ENCODE data around the gene DCDC2C. TPM values are rescaled to one million over a fixed set of nuclear protein-coding genes. Genes with fewer than 3 reads are reported as not detected.

DCDC2C gene
- total and polyA plus RNA-seq, 2 donors (not counting 3 experiments of a cell fraction or from before 2014, with no cell fraction given), result not detected

DNA sequence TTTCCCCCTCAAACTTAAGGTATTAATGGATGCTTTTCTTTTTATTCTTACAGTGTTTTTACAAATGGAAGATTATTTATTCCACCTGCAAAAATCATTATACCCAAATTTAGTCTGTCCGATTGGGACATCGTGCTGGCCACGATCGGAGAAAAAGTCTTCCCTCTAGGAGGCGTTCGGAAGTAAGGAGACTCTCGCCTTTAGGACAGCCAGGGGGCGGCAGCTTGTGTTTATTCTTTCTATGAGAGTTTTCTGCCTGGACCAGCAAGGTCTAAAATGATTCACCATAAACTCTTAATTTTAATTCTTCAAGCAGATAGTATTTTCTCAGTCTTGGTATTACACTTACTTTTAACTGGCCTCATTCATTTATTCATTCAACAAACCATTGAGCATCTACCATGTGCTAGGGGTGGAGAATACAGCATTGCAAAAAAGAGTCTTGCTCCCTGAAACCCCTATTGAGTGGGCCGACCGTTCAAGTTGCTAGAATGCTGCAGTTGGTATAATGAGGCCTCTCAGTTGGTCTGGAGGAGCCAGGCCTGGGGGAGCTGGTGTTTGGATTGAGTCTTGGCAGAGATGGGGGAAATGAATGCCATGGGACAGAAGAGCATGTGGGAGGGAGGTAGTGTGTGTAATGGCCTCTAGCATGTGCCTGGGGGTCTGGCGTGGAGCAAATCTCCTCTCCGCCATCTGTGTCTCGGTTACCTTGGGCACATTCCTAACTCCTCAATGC lies 38.7 kb downstream of the DCDC2C start:
- Histone ChIP-seq H3K9me3 (replicated peaks; ENCODE audit: control insufficient read depth, insufficient read depth, low read length) (no peaks in the 10 kb centered on the region), H3K79me2 (ENCODE audit: control insufficient read depth, insufficient read depth, low read length) (no peaks in the 10 kb centered on the region), H4K20me1 (replicated peaks; ENCODE audit: control insufficient read depth, extremely low read depth, insufficient read depth, low read length) (no peaks in the 10 kb centered on the region), H3K4me2 (ENCODE audit: insufficient read depth, low read length) (no peak overlapping the region), H3K9me1 (replicated peaks; ENCODE audit: control insufficient read depth, extremely low read depth, insufficient read depth, low read length) (no peaks in the 10 kb centered on the region), H2AFZ (ENCODE audit: low read depth, low read length) (no peak overlapping the region), H3K4me1 (ENCODE audit: control insufficient read depth, extremely low read depth, insufficient read depth, low read length) (no peaks in the 10 kb centered on the region), H3K9ac (replicated peaks; ENCODE audit: extremely low read depth, insufficient read depth, low read length) (no peak overlapping the region), H3K27ac (ENCODE audit: insufficient read depth, low read depth, low read length) (no peak overlapping the region), H3K4me3 (replicated peaks in 1 of 3; ENCODE audit: insufficient read depth in 1 of 3, low read depth in 1 of 3, low read length in 3 of 3) (no peak overlapping the region), H3K36me3 (ENCODE audit: control insufficient read depth in 2 of 2, extremely low read depth in 1 of 2, insufficient read depth in 2 of 2, low read length in 2 of 2) (no peaks in the 10 kb centered on the region), H3K27me3 (ENCODE audit: control insufficient read depth in 2 of 2, insufficient read depth in 2 of 2, low read length in 2 of 2) (no peaks in the 10 kb centered on the region)
- no peak for TF ChIP-seq GATA2 (IDR thresholded peaks at IDR 0.05; ENCODE audit: insufficient read depth, insufficient read length, low read depth, low read length)
- FAIRE-seq (no peak), DNase-seq (ENCODE audit: low read depth, low spot score) (no peak)
- CTCF ChIA-PET, result no interaction called here
- BruUV-seq (replicated peaks), result no TSS peak
- dilution Hi-C loops (cut with MboI; ENCODE audit: extremely low pct_ligation_motif_present, low sequenced_read_pairs) (no loop called here), intact Hi-C loops (cut with micrococcal nuclease) (no loop called here)
- POLR2A ChIA-PET, result no interaction called here

DNA sequence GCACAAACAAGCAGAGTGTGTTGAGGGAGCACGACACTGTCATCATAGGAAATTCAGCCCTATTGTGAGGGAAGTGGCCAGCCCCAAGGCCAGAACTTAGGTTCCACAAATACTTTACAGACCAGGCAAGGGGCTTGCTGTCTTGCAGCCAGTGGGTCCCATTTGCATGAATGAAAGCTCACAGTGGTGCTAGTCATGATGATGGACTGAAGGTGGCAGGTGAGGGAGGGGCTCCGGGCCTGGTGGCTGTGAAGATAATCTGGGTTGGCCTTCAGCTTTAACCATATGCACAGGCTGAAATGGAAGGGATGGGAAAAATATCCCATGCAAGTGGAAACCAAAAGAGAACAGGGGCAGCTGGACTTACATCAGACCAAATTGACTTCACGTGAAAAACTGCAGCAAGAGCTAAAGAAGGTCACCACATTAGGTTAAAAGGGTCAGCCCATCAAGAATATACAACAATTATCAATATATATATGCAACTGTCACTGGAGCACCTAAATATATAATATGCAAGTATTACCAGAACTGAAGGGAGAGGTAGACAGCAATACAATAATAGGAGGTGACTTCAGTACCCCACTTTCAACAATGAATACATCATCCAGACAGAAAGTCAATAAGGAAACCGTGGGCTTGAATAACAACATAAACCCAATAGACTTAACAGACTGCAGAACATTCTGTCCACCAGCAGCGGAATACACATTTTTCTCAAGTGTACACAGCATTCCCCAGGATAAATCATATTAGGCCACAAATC lies 39.6 kb downstream of the DCDC2C start:
- no TSS peak for BruUV-seq (replicated peaks)
- H3K9me1 ChIP-seq (replicated peaks; ENCODE audit: control insufficient read depth, extremely low read depth, insufficient read depth, low read length), result no peaks in the 10 kb centered on the region
- H3K9ac ChIP-seq (replicated peaks; ENCODE audit: extremely low read depth, insufficient read depth, low read length), result no peak overlapping the region
- H3K27me3 ChIP-seq (ENCODE audit: control insufficient read depth in 2 of 2, insufficient read depth in 2 of 2, low read length in 2 of 2), result no peaks in the 10 kb centered on the region
- POLR2A ChIA-PET, result no interaction called here
- no peak for DNase-seq (ENCODE audit: low read depth, low spot score)
- FAIRE-seq, result no peak
- H4K20me1 ChIP-seq (replicated peaks; ENCODE audit: control insufficient read depth, extremely low read depth, insufficient read depth, low read length), result no peaks in the 10 kb centered on the region
- TF ChIP-seq, protein P1, sequence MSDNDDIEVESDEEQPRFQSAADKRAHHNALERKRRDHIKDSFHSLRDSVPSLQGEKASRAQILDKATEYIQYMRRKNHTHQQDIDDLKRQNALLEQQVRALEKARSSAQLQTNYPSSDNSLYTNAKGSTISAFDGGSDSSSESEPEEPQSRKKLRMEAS (IDR thresholded peaks at IDR 0.05; ENCODE audit: insufficient read depth, insufficient read length), result no peak
- TF ChIP-seq FOS (IDR thresholded peaks at IDR 0.05; ENCODE audit: borderline replicate concordance, insufficient read depth, low read length) (no peak), POLR2AphosphoS5 (IDR thresholded peaks at IDR 0.05; ENCODE audit: insufficient read depth, low read depth, low read length) (no peak), MYC (IDR thresholded peaks at IDR 0.05; ENCODE audit: low read depth, low read length) (no peak), POLR2A (IDR thresholded peaks at IDR 0.05; ENCODE audit: low read depth, low read length) (no peak), GATA2 (IDR thresholded peaks at IDR 0.05; ENCODE audit: insufficient read depth, insufficient read length, low read depth, low read length) (no peak), JUN (IDR thresholded peaks at IDR 0.05; ENCODE audit: borderline replicate concordance, insufficient read depth, insufficient read length, low read depth) (no peak), EZH2 (IDR thresholded peaks at IDR 0.05; ENCODE audit: borderline replicate concordance, low read depth, low read length, severe bottlenecking) (no peak)
- TF ChIP-seq, protein P2, sequence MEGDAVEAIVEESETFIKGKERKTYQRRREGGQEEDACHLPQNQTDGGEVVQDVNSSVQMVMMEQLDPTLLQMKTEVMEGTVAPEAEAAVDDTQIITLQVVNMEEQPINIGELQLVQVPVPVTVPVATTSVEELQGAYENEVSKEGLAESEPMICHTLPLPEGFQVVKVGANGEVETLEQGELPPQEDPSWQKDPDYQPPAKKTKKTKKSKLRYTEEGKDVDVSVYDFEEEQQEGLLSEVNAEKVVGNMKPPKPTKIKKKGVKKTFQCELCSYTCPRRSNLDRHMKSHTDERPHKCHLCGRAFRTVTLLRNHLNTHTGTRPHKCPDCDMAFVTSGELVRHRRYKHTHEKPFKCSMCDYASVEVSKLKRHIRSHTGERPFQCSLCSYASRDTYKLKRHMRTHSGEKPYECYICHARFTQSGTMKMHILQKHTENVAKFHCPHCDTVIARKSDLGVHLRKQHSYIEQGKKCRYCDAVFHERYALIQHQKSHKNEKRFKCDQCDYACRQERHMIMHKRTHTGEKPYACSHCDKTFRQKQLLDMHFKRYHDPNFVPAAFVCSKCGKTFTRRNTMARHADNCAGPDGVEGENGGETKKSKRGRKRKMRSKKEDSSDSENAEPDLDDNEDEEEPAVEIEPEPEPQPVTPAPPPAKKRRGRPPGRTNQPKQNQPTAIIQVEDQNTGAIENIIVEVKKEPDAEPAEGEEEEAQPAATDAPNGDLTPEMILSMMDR (IDR thresholded peaks at IDR 0.05; ENCODE audit: extremely low read depth in 1 of 2, insufficient read depth in 1 of 2, low read depth in 1 of 2, low read length in 2 of 2), result no peak
- H2AFZ ChIP-seq (ENCODE audit: low read depth, low read length), result no peak overlapping the region
- intact Hi-C loops (cut with micrococcal nuclease), result no loop called here
- CTCF ChIA-PET, result no interaction called here
- H3K9me3 ChIP-seq (replicated peaks; ENCODE audit: control insufficient read depth, insufficient read depth, low read length), result no peaks in the 10 kb centered on the region
- dilution Hi-C loops (cut with MboI; ENCODE audit: extremely low pct_ligation_motif_present, low sequenced_read_pairs), result no loop called here
- H3K27ac ChIP-seq (ENCODE audit: insufficient read depth, low read depth, low read length), result no peak overlapping the region
- H3K79me2 ChIP-seq (ENCODE audit: control insufficient read depth, insufficient read depth, low read length), result no peaks in the 10 kb centered on the region
- no peaks in the 10 kb centered on the region for H3K4me1 ChIP-seq (ENCODE audit: control insufficient read depth, extremely low read depth, insufficient read depth, low read length)
- no peak overlapping the region for H3K4me3 ChIP-seq (replicated peaks in 1 of 3; ENCODE audit: insufficient read depth in 1 of 3, low read depth in 1 of 3, low read length in 3 of 3)
- no peaks in the 10 kb centered on the region for H3K36me3 ChIP-seq (ENCODE audit: control insufficient read depth in 2 of 2, extremely low read depth in 1 of 2, insufficient read depth in 2 of 2, low read length in 2 of 2)
- H3K4me2 ChIP-seq (ENCODE audit: insufficient read depth, low read length), result no peak overlapping the region
